PC-9 (cell line): ENCODE data around the gene ECE2. TPM values are rescaled to one million over a fixed set of nuclear protein-coding genes. Genes with fewer than 3 reads are reported as not detected.

Source experiments
- BruUV-seq: library from RNA; stranded (reverse); fragments of 400-500 nt; replicated peaks from 2 replicates; lab custom pipeline; 2021; lab: Mats Ljungman, UMichigan
- CTCF ChIA-PET: fragments of 300-600 bp; sonication (Branson Sonifier 250); formaldehyde crosslinking; loops from one replicate; lab custom pipeline; 2022; ENCODE audit warnings: antibody characterized with exemption; lab: Charles Lee
- POLR2A ChIA-PET: fragments of 300-600 bp; sonication (Branson Sonifier 250); formaldehyde crosslinking; loops from one replicate; lab custom pipeline; 2022; ENCODE audit warnings: antibody characterized with exemption; ENCODE audit not compliant: unreplicated experiment; lab: Charles Lee
- DNase-seq, 2 experiments: peaks; one replicate each; pipeline versions ENCODE4 v3.0.0 to v3.0.0-alpha.2; 2015 to 2022; ENCODE audit warnings: mixed read lengths in 1 of 2
- H2AFZ ChIP-seq: fragments of 200-600 bp; sonication (generic); 2 replicates; pipeline ENCODE4 v1.8.1; 2017; ENCODE audit warnings: antibody characterized with exemption
- H3F3A ChIP-seq: fragments of 200-600 bp; sonication (generic); 2 replicates; pipeline ENCODE4 v1.8.1; 2017; ENCODE audit warnings: antibody characterized with exemption, mild to moderate bottlenecking, low read depth; ENCODE audit not compliant: insufficient read depth
- H3K27ac ChIP-seq: fragments of 200-600 bp; sonication (generic); 2 replicates; pipeline ENCODE4 v1.6.1; 2016; ENCODE audit warnings: mixed run types
- H3K27me3 ChIP-seq: fragments of 200-600 bp; sonication (generic); 2 replicates; pipeline ENCODE4 v1.6.1; 2016; ENCODE audit warnings: low read depth, mixed run types; ENCODE audit not compliant: insufficient read depth
- H3K36me3 ChIP-seq: fragments of 200-600 bp; sonication (generic); 2 replicates; pipeline ENCODE4 v1.6.1; 2016; ENCODE audit warnings: low read depth, mixed run types
- H3K4me1 ChIP-seq: fragments of 200-600 bp; sonication (generic); replicated peaks from 2 replicates; pipeline ENCODE4 v1.6.1; 2016; ENCODE audit warnings: mixed run types; ENCODE audit not compliant: insufficient read depth
- H3K4me2 ChIP-seq: fragments of 200-600 bp; sonication (generic); 2 replicates; pipeline ENCODE4 v1.6.1; 2017; ENCODE audit warnings: mixed run types
- H3K4me3 ChIP-seq: fragments of 200-600 bp; sonication (generic); 2 replicates; pipeline ENCODE4 v1.6.1; 2016; ENCODE audit warnings: mixed run types
- H3K79me2 ChIP-seq: fragments of 200-600 bp; sonication (generic); 2 replicates; pipeline ENCODE4 v1.6.1; 2017; ENCODE audit warnings: low read depth, mixed run types
- H3K9me2 ChIP-seq: fragments of 200-600 bp; sonication (generic); 2 replicates; pipeline ENCODE4 v1.8.1; 2017; ENCODE audit warnings: mild to moderate bottlenecking; ENCODE audit not compliant: insufficient read depth
- H3K9me3 ChIP-seq: fragments of 200-600 bp; sonication (generic); 2 replicates; pipeline ENCODE4 v1.8.1; 2016; ENCODE audit warnings: low read depth; ENCODE audit not compliant: insufficient read depth
- H4K20me1 ChIP-seq: fragments of 200-600 bp; sonication (generic); 2 replicates; pipeline ENCODE4 v1.8.1; 2017; ENCODE audit not compliant: insufficient read depth
- EZH2 ChIP-seq: fragments of 200-600 bp; sonication (generic); IDR thresholded peaks from 2 replicates; pipeline ENCODE4 v1.8.0; 2017; ENCODE audit warnings: antibody characterized with exemption, low read depth
- intact Hi-C: fragments of 100-400 bp; cut with micrococcal nuclease; formaldehyde crosslinking; loops from one replicate; pipeline ENCODE4 v1.10.0; 2022; ENCODE audit not compliant: unreplicated experiment
- total RNA-seq: library from RNA; stranded (reverse); gene quantifications from 2 replicates; pipeline ENCODE4 v1.2.3, GENCODE V29; 2021
- TF ChIP-seq, protein P1 (sequence below): fragments of 200-600 bp; sonication (generic); conservative IDR thresholded peaks from 2 replicates; pipeline ENCODE4 v1.6.1; 2017; ENCODE audit warnings: mixed run types, antibody characterized with exemption, mild to moderate bottlenecking, moderate library complexity

Gene ECE2
- total RNA-seq, 1 experiment from 2014 or later, result not detected

- Histone ChIP-seq H3K36me3 (no peaks in the 10 kb centered on the region), H3K4me3 (no peak overlapping the region), H2AFZ (no peak overlapping the region), H3K4me1 (no peaks in the 10 kb centered on the region), H3K79me2 (no peaks in the 10 kb centered on the region), H3K27ac (no peak overlapping the region), H3K9me2 (no peaks in the 10 kb centered on the region), H4K20me1 (no peaks in the 10 kb centered on the region), H3K9me3 (0 out of 2 replicates have a peak, but pooled peaks cover 4% of the 10 kb centered on the region), H3K27me3 (peaks cover 14% of the 10 kb centered on the region), H3K4me2 (no peak overlapping the region), H3F3A (peaks cover 3% of the 10 kb centered on the region; the same call in 1 of the 2 replicates)
- TF ChIP-seq, protein P1, sequence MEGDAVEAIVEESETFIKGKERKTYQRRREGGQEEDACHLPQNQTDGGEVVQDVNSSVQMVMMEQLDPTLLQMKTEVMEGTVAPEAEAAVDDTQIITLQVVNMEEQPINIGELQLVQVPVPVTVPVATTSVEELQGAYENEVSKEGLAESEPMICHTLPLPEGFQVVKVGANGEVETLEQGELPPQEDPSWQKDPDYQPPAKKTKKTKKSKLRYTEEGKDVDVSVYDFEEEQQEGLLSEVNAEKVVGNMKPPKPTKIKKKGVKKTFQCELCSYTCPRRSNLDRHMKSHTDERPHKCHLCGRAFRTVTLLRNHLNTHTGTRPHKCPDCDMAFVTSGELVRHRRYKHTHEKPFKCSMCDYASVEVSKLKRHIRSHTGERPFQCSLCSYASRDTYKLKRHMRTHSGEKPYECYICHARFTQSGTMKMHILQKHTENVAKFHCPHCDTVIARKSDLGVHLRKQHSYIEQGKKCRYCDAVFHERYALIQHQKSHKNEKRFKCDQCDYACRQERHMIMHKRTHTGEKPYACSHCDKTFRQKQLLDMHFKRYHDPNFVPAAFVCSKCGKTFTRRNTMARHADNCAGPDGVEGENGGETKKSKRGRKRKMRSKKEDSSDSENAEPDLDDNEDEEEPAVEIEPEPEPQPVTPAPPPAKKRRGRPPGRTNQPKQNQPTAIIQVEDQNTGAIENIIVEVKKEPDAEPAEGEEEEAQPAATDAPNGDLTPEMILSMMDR, result no peak
- no peak for TF ChIP-seq EZH2
- DNase-seq, result no peak
- intact Hi-C loops, result no loop called here
- POLR2A ChIA-PET, result no interaction called here
- CTCF ChIA-PET, result interaction anchor here (0.6 kb wide), 1 partner anchor 1364 kb away, joined by 3 read pairs; no protein-coding TSS in a partner anchor
- no TSS peak for BruUV-seq
These were observed 3.6 kb upstream of the ECE2 start for GRCh38 chr3:184272269-184272668.

- intact Hi-C loops, result no loop called here
- H3K4me1 ChIP-seq, result no peaks in the 10 kb centered on the region
- CTCF ChIA-PET, result no interaction called here
- no TSS peak for BruUV-seq
- H3K79me2 ChIP-seq, result no peaks in the 10 kb centered on the region
- no peak overlapping the region for H3K4me2 ChIP-seq
- no peak for DNase-seq
- no peaks in the 10 kb centered on the region; the same call in 1 of the 2 replicates for H3F3A ChIP-seq
- H4K20me1 ChIP-seq, result no peaks in the 10 kb centered on the region
- no peak for TF ChIP-seq EZH2
- TF ChIP-seq, protein P1, result no peak
- H3K27ac ChIP-seq, result no peak overlapping the region
- peaks cover 42% of the 10 kb centered on the region for H3K27me3 ChIP-seq
- H2AFZ ChIP-seq, result no peak overlapping the region
- H3K36me3 ChIP-seq, result no peaks in the 10 kb centered on the region
- H3K4me3 ChIP-seq, result no peak overlapping the region
- no peaks in the 10 kb centered on the region for H3K9me3 ChIP-seq
- H3K9me2 ChIP-seq, result no peaks in the 10 kb centered on the region
- POLR2A ChIA-PET, result no interaction called here
These were observed 481 bp upstream of the ECE2 start for GRCh38 chr3:184275381-184275701.

GRCh38 chr3:184277366-184277765 lies 1.5 kb downstream of the ECE2 start:
- Histone ChIP-seq H3K79me2 (no peaks in the 10 kb centered on the region), H4K20me1 (no peaks in the 10 kb centered on the region), H3K9me3 (no peaks in the 10 kb centered on the region), H3F3A (no peaks in the 10 kb centered on the region), H3K4me3 (no peak overlapping the region), H3K36me3 (no peaks in the 10 kb centered on the region), H3K27ac (no peak overlapping the region), H3K4me1 (no peaks in the 10 kb centered on the region), H2AFZ (no peak overlapping the region), H3K4me2 (no peak overlapping the region), H3K9me2 (no peaks in the 10 kb centered on the region), H3K27me3 (peaks cover 49% of the 10 kb centered on the region)
- ChIA-PET CTCF (no interaction called here), POLR2A (interaction anchor here (0.6 kb wide), 1 partner anchor 74 kb away, joined by 8 read pairs; no protein-coding TSS in a partner anchor)
- no TSS peak for BruUV-seq
- intact Hi-C loops, result no loop called here
- TF ChIP-seq EZH2, result no peak
- DNase-seq, result no peak

GRCh38 chr3:184282941-184283340 lies 7.1 kb downstream of the ECE2 start:
- Histone ChIP-seq H3K27ac (no peak overlapping the region), H4K20me1 (no peaks in the 10 kb centered on the region), H3K79me2 (no peaks in the 10 kb centered on the region), H3K4me1 (no peaks in the 10 kb centered on the region), H3K9me2 (no peaks in the 10 kb centered on the region), H3K36me3 (no peaks in the 10 kb centered on the region), H3K4me3 (no peak overlapping the region), H3K9me3 (no peaks in the 10 kb centered on the region), H3K27me3 (peaks cover 28% of the 10 kb centered on the region), H3F3A (no peaks in the 10 kb centered on the region), H3K4me2 (no peak overlapping the region), H2AFZ (no peak overlapping the region)
- BruUV-seq, result no TSS peak
- DNase-seq, result no peak
- ChIA-PET CTCF (no interaction called here), POLR2A (no interaction called here)
- TF ChIP-seq EZH2, result no peak
- TF ChIP-seq, protein P1, result no peak
- intact Hi-C loops, result loop anchor here (10.0 kb wide), 1 partner anchor 818 kb away; no protein-coding TSS in a partner anchor
